Measurements from ENCODE around the gene KRT9.

GRCh38 chr17:41546819-41547218, 25.0 kb downstream of the KRT9 start:
- TF ChIP-seq CTCF (conservative IDR thresholded peaks at IDR 0.05 in 1 of 2, IDR thresholded peaks at IDR 0.05 in 1 of 2; ENCODE audit: low read depth in 1 of 2, low read length in 2 of 2): no peak
- TF ChIP-seq EZH2 (IDR thresholded peaks at IDR 0.05; ENCODE audit: low read length, missing control alignments): no peak
